Inferior parietal cortex (tissue), 1 donor: Measurements from ENCODE around the gene ZNF106.

ENCODE experiments used
- DNase-seq: peaks from one replicate; pipeline ENCODE4 v3.0.0-alpha.2; 2016; ENCODE audit errors: extremely low spot score

The ZNF106 gene

DNA sequence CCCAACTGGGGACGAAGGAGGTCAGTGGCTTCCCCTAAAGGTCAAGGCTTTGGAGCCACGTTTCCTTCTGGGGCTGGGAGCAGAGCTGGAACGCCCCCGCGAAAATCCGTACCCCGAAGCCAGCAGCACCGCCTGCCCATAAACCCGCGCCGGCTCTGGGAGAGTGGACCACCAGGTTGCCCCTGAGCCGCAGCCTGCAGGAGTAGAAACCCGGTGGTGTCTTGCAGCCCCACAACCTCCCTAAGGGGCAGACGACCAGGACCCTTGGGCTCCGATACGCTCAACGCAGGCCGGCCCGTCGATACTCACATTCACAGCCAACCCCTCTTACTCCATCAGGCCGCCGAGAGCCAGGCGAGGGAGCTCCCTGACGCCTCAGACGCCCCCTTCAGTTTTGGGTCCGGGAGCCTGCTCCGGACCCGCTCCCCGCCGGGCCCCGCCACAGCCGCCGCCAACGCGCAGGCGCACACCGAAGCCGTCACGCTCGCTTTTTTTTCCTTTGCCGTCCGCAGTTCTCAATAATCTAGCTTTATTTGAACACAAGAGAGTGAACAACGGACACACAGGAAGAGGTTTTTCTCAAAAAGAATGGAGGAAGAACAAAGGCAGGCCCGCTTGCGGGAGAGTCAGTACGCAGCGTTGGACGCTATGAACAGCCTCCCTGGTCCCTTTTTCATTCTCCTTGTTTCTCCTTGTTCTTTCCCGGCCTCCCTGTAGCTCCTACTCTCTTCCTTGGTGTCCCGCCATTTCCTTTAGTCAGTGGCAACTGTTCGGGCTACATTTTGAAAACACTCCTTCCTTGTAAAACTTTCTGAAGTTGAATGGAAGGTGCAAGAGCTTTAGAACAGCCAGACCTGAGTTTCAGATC, at the start of gene ZNF106:
ZNF106 (minus strand) TSS at position 471 of the 868 bp plus-strand sequence. CDS start 18,852 bp downstream, outside the sequence.
- DNase-seq = peak; percentile 95

DNA sequence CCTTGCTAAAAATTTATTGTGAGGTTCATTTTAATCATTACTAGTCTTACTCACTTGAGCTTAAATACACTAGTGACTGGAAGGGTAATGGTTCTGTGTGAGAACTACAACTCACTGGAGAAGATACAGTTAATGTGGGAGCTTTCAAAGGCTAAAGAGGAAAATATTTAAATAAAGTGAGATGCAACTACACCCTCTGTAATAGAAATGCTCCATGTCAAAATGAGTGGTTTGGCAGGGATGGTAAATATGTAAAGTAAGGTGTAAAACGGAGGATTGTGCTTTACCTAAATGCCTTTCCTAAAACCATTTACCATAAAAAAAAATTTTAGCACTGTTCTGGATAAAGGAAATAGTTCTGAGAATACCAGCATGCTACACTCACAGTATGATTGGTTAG, 42.3 kb upstream of the ZNF106 start:
- no peak for DNase-seq

GRCh38 chr15:42528970-42529369, 38.0 kb upstream of the ZNF106 start:
- no peak for DNase-seq

DNA sequence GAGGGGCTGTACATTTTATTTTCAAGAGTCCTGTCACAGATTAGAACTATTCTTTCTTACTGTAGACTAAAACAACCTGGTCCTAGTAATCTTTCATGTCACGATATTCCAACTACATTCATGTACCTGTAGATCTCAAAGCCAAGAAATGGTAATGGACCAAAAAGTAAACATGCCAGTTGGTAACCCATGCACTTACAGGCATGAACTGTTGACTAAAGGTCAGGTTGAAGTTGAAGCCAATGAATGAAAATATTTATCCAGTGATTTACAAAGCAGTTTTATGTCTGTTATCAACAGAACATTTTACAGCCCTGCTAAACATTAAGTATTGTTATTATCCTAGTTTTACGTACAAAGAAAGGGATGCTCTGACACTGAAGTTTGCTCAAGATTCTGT, 32.4 kb upstream of the ZNF106 start:
- no peak for DNase-seq

DNA sequence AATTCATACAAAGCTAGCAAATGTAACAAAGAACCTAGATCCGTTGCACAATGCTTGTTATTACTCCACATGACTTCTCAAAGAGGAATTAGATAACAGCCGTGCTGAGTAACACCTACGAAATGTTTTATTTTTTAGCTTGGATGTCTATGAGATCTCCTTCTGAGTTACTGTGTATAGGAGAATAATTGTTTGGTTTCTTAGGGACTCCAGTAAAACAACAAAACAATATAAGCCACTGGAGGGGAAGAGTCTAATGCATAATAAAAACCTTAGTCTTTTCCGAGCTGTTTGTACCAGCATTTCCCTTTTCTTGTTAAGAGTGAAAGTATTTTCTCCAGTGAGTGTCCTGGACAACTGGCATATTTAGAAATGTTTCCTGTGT, 20.1 kb upstream of the ZNF106 start:
- peak; percentile 36 for DNase-seq

DNA sequence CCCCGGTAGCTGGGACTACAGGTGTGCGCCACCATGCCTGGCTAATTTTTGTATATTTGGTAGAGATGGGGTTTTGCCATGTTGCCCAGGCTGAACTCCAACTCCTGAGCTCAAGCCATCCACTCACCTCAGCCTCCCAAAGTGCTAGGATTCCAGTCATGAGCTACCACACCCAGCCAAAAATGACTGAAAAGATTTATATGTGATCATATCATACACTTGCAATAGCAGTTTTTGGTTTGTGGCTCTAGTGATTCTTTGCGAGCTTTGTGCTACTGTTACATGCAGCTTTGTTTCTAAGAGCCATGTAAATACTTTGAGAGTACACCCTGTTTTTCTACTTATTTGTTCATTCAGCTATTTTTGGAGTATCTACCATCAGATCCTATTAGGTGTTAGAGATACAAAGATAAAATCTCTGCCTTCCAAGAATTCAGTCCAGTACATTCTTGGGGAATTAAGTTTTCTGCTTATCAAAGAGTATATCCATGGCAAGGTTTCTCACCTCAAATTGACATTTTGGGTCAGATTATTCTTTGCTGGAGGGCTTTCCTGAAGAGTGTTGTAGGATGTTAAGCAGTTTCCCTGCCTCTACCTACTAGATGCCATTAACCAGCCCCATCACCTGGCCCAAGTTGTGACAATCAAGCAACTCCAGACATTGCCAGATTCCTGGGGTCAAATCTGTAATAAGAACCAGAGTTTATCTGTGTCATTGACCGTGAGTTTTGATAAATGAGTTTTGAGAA, 19.5 kb upstream of the ZNF106 start:
- DNase-seq = no peak

DNA sequence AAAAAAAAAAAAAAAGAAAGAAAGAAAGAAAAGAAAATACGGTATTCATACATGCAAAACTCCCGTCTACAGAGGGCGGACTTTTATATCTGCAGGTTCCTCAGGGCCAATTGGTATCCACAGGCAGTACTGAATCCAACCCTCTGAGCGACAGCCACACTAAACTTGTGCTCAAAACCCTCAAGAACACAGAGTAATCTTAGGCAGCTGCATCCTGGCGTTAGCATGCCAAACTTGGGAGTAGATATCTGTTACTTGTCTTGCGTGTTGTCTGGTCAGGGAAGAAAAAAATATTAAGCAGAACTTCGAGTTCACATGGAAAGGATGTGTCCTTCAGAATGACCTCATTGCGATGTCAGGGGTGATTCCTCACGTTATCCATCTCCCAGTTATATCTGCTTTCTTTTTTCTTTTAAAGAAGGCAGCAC, 17.3 kb upstream of the ZNF106 start:
- DNase-seq = no peak

GRCh38 chr15:42507514-42507913, 16.6 kb upstream of the ZNF106 start:
- no peak for DNase-seq

DNA sequence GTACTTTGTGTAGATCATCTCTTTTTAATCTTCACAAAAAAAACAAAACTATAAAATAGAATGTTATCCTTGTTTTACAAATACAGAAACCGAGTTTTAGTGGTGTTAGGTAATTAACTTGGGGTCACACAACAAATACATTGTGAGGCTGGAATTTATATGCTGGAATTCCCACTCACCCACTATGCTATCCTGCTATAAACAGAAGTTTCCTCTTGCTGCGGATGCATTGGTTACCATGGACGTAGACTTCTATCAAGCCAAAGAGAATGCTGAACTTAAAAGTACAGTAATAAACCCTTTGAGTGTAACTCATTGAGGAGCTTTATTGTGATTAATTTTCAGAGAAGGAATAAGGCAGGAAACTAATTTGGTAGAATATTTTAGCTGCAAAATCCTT, 13.7 kb upstream of the ZNF106 start:
- DNase-seq = no peak

GRCh38 chr15:42503825-42504224, 12.9 kb upstream of the ZNF106 start:
- no peak for DNase-seq

DNA sequence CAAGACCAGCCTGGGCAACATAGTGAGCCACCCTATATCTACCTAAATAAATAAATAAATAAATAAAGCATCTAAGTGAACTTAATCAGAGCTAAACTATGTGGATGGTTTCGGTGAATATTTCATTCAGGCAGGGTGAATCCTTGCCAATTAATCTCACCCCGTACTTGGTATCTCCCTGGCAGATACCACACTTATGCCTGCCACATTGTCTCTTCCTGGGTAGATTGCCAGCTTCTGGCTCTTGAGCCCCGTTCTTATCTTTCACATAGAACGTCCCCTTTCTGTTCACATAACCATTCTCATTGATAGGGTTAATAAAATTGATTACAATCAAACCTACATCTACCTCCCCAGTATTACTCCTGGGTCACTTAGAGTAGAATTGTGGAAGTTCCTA, 11.5 kb upstream of the ZNF106 start:
- no peak for DNase-seq

GRCh38 chr15:42499858-42500609, 9.1 kb upstream of the ZNF106 start:
- DNase-seq = no peak

GRCh38 chr15:42498212-42499068, 7.5 kb upstream of the ZNF106 start:
- no peak for DNase-seq

GRCh38 chr15:42495361-42496212, 4.6 kb upstream of the ZNF106 start, which contains the start of gene SNAP23:
Gene SNAP23, plus strand, starts transcription at chr15:42495634. Its CDS starts 16,213 bp downstream, at chr15:42511847.
- DNase-seq = peak; percentile 90

DNA sequence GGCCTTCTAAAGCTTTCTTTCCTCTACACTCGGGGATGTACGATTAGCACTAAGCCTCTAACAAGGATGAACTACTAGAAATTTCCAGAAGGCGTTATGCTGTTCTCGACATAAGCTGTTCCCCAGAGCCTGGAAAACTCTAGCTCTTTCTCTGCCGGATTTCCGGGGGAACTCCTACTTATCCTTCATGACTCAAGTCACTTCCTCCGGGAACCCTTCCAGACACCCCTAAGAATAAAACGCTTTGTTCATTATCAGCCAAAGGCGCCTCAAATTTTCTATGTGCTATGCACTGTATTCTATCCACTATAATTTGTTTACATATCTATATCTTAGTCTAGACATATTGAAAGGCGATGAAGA, 4.0 kb upstream of the ZNF106 start:
- peak; percentile 91 for DNase-seq

- DNase-seq = no peak
Measured at GRCh38 chr15:42493679-42494078, 2.7 kb upstream of the ZNF106 start.

DNA sequence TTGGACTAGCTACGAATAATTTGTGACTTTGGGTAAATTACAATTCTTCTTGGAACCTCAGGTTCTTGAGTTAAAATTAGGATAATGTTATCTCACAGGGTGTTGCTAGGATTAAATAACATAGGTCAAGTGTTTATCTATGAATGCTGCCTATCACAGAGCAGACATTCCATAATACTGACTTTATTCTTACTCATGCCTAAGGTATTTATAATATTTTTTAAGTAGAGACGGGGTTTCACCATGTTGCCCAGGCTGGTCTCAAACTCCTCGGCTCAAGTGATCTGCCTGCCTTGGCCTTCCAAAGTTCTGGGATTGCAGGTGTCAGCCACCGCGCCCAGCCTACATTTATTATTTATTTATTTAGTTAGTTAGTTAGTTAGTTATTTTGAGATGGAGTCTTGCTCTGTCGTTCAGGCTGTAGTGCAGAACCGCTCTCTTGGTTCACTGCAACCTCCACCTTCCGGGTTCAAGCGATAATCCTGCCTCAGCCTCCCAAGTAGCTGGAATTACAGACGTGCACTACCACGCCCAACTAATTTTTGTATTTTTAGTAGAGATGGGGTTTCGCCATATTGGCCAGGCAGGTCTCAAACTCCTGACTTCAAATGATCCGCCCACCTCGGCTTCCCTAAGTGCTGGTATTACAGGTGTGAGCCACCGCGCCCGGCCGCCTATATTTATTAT, 741 bp upstream of the ZNF106 start:
- DNase-seq = no peak

DNA sequence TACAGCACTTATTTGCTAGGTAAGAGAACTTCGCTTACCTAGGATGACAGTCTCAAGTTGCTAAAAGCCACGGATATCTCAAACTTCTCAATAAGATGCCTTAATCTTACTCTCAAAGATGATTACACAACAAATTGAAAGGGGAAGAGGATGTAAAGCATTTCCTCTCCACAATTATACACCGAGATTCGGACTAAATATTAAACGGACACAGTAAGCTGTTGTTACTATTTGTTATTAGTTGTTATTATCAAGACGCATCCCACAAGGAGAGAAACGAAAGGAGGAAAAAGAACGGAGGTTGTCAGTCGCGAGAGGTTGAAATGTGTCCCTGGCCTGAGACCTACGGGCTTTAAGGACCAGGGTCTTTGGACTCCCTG, 660 bp downstream of the ZNF106 start:
- peak; percentile 48 for DNase-seq

DNA sequence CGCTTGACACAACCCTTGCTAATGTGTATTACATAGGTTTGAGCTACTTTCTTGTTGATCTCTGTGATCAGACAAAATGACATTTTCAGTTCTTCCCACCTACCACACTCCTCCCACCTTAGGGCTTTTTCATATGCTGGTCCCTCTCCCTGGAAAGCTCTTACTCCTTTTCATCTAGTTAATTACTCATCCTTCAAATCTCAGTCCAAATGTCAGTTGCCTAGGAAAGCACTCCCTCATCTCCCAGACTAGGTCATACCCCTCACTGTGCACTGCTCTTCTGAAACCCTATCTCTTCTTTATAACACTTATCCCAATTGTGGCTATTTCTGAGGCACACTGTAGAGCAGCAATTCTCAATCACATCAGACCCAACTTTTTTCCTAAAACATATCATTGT, 7.3 kb downstream of the ZNF106 start:
- no peak for DNase-seq

DNA sequence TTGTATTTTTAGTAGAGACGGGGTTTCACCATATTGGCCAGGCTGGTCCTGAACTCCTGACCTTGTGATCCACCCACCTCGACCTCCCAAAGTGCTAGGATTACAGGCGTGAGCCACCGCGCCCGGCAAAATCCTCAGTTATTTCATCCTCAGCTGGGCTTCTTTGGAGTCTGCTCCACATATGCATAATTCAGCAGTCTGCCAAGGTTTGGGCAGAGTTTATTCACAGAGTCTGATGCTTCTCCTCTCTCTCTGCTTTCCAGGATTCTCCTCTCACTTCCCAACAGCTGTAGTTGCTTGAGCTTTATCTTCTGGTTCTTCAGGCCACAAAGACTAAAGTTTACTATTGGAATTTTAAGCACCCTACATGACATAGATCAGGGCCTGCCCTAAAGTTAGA, 8.2 kb downstream of the ZNF106 start:
- DNase-seq = no peak
